SK-N-SH treated with all-trans-retinoic acid at 6 μM for 48 hours (cell line): ENCODE results near the gene FNDC4.

Experiments
- ATAC-seq: fragments of 200-7000 bp; cut with Tn5 transposase; 3 replicates; pipeline ENCODE4 v1.9.1; 2020; ENCODE audit warnings: mild to moderate bottlenecking, moderate library complexity
- ARNTL ChIP-seq: fragments of 450-650 bp; formaldehyde crosslinking; IDR thresholded peaks from 2 replicates; pipeline ENCODE4 v1.5.0; 2020; ENCODE audit warnings: low read depth, mild to moderate bottlenecking, moderate library complexity, borderline replicate concordance
- BACH2 ChIP-seq: fragments of 250-450 bp; sonication (Bioruptor Pico); IDR thresholded peaks from 2 replicates; pipeline ENCODE4 v1.9.0; 2021; ENCODE audit warnings: mild to moderate bottlenecking, borderline replicate concordance
- CREB5 ChIP-seq: fragments of 250-450 bp; sonication (Bioruptor Pico); IDR thresholded peaks from 2 replicates; pipeline ENCODE4 v1.5.1; 2020; ENCODE audit warnings: low read depth, mild to moderate bottlenecking, moderate library complexity
- CSRNP3 ChIP-seq: fragments of 250-450 bp; sonication (Bioruptor Pico); IDR thresholded peaks from 2 replicates; pipeline ENCODE4 v1.5.1; 2021; ENCODE audit warnings: mild to moderate bottlenecking, moderate library complexity
- ESRRG ChIP-seq: fragments of 250-450 bp; sonication (Bioruptor Pico); IDR thresholded peaks from 2 replicates; pipeline ENCODE4 v1.6.1; 2021; ENCODE audit warnings: mild to moderate bottlenecking
- GLIS3 ChIP-seq: fragments of 250-450 bp; sonication (Bioruptor Pico); IDR thresholded peaks from 2 replicates; pipeline ENCODE4 v1.5.0; 2020; ENCODE audit warnings: mild to moderate bottlenecking, moderate library complexity
- ISL1 ChIP-seq: fragments of 250-450 bp; sonication (Bioruptor Pico); IDR thresholded peaks from 2 replicates; pipeline ENCODE4 v2.1.2; 2022; ENCODE audit warnings: mild to moderate bottlenecking, moderate library complexity
- OSR1 ChIP-seq: fragments of 250-450 bp; sonication (Bioruptor Pico); IDR thresholded peaks from 2 replicates; pipeline ENCODE4 v1.8.0; 2022; ENCODE audit warnings: moderate library complexity, mild to moderate bottlenecking, inconsistent platforms
- PATZ1 ChIP-seq: fragments of 250-450 bp; sonication (Bioruptor Pico); IDR thresholded peaks from 2 replicates; pipeline ENCODE4 v1.8.0; 2020; ENCODE audit warnings: mild to moderate bottlenecking, moderate library complexity, borderline replicate concordance
- POU6F1 ChIP-seq: fragments of 250-450 bp; sonication (Bioruptor Pico); IDR thresholded peaks from 2 replicates; pipeline ENCODE4 v1.8.0; 2021; ENCODE audit warnings: low read depth, mild to moderate bottlenecking, moderate library complexity, borderline replicate concordance
- PPARA ChIP-seq: fragments of 250-450 bp; sonication (Bioruptor Pico); IDR thresholded peaks from 2 replicates; pipeline ENCODE4 v1.5.0; 2020; ENCODE audit warnings: mild to moderate bottlenecking, borderline replicate concordance
- RARB ChIP-seq: fragments of 250-450 bp; sonication (Bioruptor Pico); IDR thresholded peaks from 2 replicates; pipeline ENCODE4 v1.8.0; 2021; ENCODE audit warnings: mild to moderate bottlenecking, moderate library complexity
- SNAI2 ChIP-seq: fragments of 250-450 bp; sonication (Bioruptor Pico); IDR thresholded peaks from 2 replicates; pipeline ENCODE4 v1.5.0; 2020; ENCODE audit warnings: mild to moderate bottlenecking, moderate library complexity
- TOX ChIP-seq: fragments of 250-450 bp; sonication (Bioruptor Pico); IDR thresholded peaks from 2 replicates; pipeline ENCODE4 v1.8.0; 2021; ENCODE audit warnings: mild to moderate bottlenecking, moderate library complexity, borderline replicate concordance
- TSHZ2 ChIP-seq: fragments of 250-450 bp; sonication (Bioruptor Pico); IDR thresholded peaks from 2 replicates; pipeline ENCODE4 v1.5.0; 2020; ENCODE audit warnings: mild to moderate bottlenecking, moderate library complexity
- ZC3H10 ChIP-seq: fragments of 250-450 bp; sonication (Bioruptor Pico); IDR thresholded peaks from 2 replicates; pipeline ENCODE4 v1.5.1; 2021; ENCODE audit warnings: mild to moderate bottlenecking, moderate library complexity
- ZFP3 ChIP-seq: fragments of 250-450 bp; sonication (Bioruptor Pico); IDR thresholded peaks from 2 replicates; pipeline ENCODE4 v1.5.0; 2020; ENCODE audit warnings: mild to moderate bottlenecking, moderate library complexity
- ZFP30 ChIP-seq: fragments of 450-650 bp; formaldehyde crosslinking; IDR thresholded peaks from 2 replicates; pipeline ENCODE4 v1.5.0; 2022; ENCODE audit warnings: mild to moderate bottlenecking, moderate library complexity
- ZNF565 ChIP-seq: fragments of 450-650 bp; formaldehyde crosslinking; conservative IDR thresholded peaks from 2 replicates; pipeline ENCODE4 v1.5.0; 2020; ENCODE audit warnings: low read depth, mild to moderate bottlenecking, moderate library complexity
- ZNF70 ChIP-seq: fragments of 450-650 bp; formaldehyde crosslinking; IDR thresholded peaks from 2 replicates; pipeline ENCODE4 v1.5.0; 2020; ENCODE audit warnings: mild to moderate bottlenecking, moderate library complexity
- ZNF8 ChIP-seq: fragments of 450-650 bp; formaldehyde crosslinking; IDR thresholded peaks from 2 replicates; pipeline ENCODE4 v1.5.0; 2020; ENCODE audit warnings: mild to moderate bottlenecking, moderate library complexity

Gene FNDC4

GRCh38 chr2:27509326-27509725 lies 14.3 kb upstream of the FNDC4 start:
- ATAC-seq, result peak; percentile 65
- TF ChIP-seq ESRRG (CRISPR knock-in tag), result no peak
- no peak for TF ChIP-seq RARB
- TF ChIP-seq ZNF70, result no peak
- TF ChIP-seq CREB5, result no peak
- no peak for TF ChIP-seq ZFP30 (CRISPR knock-in tag)
- no peak for TF ChIP-seq SNAI2
- TF ChIP-seq BACH2 (CRISPR knock-in tag), result no peak
- TF ChIP-seq ISL1 (CRISPR knock-in tag), result no peak
- TF ChIP-seq ZFP3, result no peak
- TF ChIP-seq ARNTL (CRISPR knock-in tag), result no peak

- TF ChIP-seq RARB, result no peak
- no peak for TF ChIP-seq ZNF8 (CRISPR knock-in tag)
- ATAC-seq, result no peak
Measured at GRCh38 chr2:27507293-27507692, 12.3 kb upstream of the FNDC4 start.

- TF ChIP-seq ZFP3, result no peak
- no peak for TF ChIP-seq PATZ1 (CRISPR knock-in tag)
- TF ChIP-seq ZNF8 (CRISPR knock-in tag), result no peak
- TF ChIP-seq CREB5, result no peak
- no peak for TF ChIP-seq BACH2 (CRISPR knock-in tag)
- TF ChIP-seq PPARA (CRISPR knock-in tag), result no peak
- TF ChIP-seq ESRRG (CRISPR knock-in tag), result no peak
- TF ChIP-seq ARNTL (CRISPR knock-in tag), result no peak
- no peak for TF ChIP-seq POU6F1 (CRISPR knock-in tag)
- TF ChIP-seq OSR1, result no peak
- no peak for TF ChIP-seq RARB
- TF ChIP-seq TSHZ2 (CRISPR knock-in tag), result no peak
- TF ChIP-seq GLIS3 (CRISPR knock-in tag), result no peak
- no peak for TF ChIP-seq TOX
- no peak for TF ChIP-seq ZNF70
- TF ChIP-seq ZNF565 (CRISPR knock-in tag), result no peak
- TF ChIP-seq ZC3H10 (CRISPR knock-in tag), result no peak
- no peak for TF ChIP-seq ZFP30 (CRISPR knock-in tag)
- ATAC-seq, result no peak
Measured at GRCh38 chr2:27506587-27506986, 11.6 kb upstream of the FNDC4 start.

GRCh38 chr2:27502142-27502541 lies 7.1 kb upstream of the FNDC4 start:
- ATAC-seq, result no peak

More at GRCh38 chr2:27502142-27502541, 7.1 kb upstream of the FNDC4 start:
- TF ChIP-seq TOX (no peak), SNAI2 (no peak), CSRNP3 (CRISPR knock-in tag) (no peak)
- TF ChIP-seq, all 23 proteins: peak for 0
